NT2/D1 (cell line): ENCODE measurements around the gene CARD8.
A peak's percentile ranks its signal among the peaks of the same experiment; 100 is the strongest.

Experiments
- DNase-seq: peaks from one replicate; pipeline ENCODE4 v3.0.0-alpha.2; 2011; ENCODE audit warnings: low read depth, low spot score
- H3K27me3 ChIP-seq: 2 replicates; pipeline ENCODE4 v1.6.0; 2011; ENCODE audit warnings: mild to moderate bottlenecking; ENCODE audit not compliant: insufficient read length, insufficient read depth
- H3K36me3 ChIP-seq: 2 replicates; pipeline ENCODE4 v1.6.1; 2011; ENCODE audit warnings: mild to moderate bottlenecking, low read length, mixed read lengths; ENCODE audit not compliant: insufficient read depth, insufficient read length
- H3K4me1 ChIP-seq: 2 replicates; pipeline ENCODE4 v1.5.1; 2011; ENCODE audit not compliant: insufficient read depth, insufficient read length
- H3K4me3 ChIP-seq: 2 replicates; pipeline ENCODE4 v1.5.1; 2011; ENCODE audit warnings: low read depth; ENCODE audit not compliant: insufficient read length
- H3K9ac ChIP-seq: 2 replicates; pipeline ENCODE4 v1.6.0; 2011; ENCODE audit warnings: low read depth; ENCODE audit not compliant: insufficient read length
- H3K9me3 ChIP-seq: 2 replicates; pipeline ENCODE4 v1.5.1; 2011; ENCODE audit warnings: mild to moderate bottlenecking, low read length; ENCODE audit not compliant: insufficient read depth
- SUZ12 ChIP-seq: IDR thresholded peaks from 2 replicates; pipeline ENCODE4 v1.6.1; 2011; ENCODE audit not compliant: insufficient read length, insufficient read depth; ENCODE audit errors: extremely low read depth
- YY1 ChIP-seq: IDR thresholded peaks from 2 replicates; pipeline ENCODE4 v1.6.1; 2011; ENCODE audit not compliant: insufficient read length, insufficient read depth
- ZNF274 ChIP-seq: IDR thresholded peaks from 2 replicates; pipeline ENCODE4 v1.6.1; 2011; ENCODE audit warnings: mild to moderate bottlenecking, low read depth, low read length

Gene CARD8, protein sequence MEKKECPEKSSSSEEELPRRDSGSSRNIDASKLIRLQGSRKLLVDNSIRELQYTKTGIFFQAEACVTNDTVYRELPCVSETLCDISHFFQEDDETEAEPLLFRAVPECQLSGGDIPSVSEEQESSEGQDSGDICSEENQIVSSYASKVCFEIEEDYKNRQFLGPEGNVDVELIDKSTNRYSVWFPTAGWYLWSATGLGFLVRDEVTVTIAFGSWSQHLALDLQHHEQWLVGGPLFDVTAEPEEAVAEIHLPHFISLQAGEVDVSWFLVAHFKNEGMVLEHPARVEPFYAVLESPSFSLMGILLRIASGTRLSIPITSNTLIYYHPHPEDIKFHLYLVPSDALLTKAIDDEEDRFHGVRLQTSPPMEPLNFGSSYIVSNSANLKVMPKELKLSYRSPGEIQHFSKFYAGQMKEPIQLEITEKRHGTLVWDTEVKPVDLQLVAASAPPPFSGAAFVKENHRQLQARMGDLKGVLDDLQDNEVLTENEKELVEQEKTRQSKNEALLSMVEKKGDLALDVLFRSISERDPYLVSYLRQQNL

DNA sequence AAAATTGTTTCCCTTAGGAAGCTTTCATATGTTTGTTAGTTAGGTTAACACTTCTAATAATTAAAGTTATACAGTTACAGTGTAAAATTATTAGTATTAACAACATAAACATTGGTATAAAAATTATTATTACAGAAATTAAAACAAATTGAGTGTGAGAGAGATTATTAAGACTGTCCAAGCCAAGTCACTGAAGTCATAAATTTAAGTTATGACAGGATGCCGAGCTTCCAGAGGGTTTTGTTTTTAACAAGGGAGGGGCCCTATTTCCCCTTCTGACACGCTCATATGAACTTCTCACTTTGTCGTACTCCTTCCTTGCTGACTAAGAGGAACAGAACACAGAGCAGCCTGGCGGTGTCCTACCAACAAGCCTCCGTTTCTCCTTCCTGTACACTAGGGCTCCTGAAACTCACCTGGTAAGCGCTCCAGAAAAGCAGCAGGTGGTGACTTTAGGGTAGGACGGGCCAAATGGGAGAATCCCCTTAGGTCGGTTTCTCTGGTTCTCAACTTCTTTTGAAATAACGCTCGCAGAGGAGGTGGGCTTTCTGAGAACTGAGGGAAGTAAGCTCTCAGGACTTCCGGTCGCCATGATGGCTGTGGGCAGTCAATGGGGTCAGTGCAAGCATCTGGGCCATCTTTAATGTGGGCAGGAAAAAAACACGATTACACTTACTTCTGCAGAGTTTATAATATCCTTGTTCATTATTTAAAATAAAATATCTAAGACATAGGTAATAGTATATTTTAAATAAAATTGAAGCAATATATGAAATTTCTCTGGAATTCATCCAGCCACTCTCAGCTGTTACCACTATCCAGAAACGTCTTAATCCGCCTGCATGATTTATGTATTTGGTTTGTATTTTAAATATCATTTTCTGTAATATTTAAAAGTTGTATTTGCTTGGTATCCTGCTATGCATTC, at the start of gene CARD8:
CARD8 (minus strand) TSS at position 537 of the 928 bp plus-strand sequence. CDS start 14,892 bp downstream, outside the sequence.
- Histone ChIP-seq H3K36me3 (no peaks in the 10 kb centered on the region), H3K4me1 (no peaks in the 10 kb centered on the region), H3K9ac (peak within 1 kb of the TSS; percentile 36), H3K9me3 (peaks cover 11% of the 10 kb centered on the region; the same call in 1 of the 2 replicates), H3K27me3 (peaks cover 5% of the 10 kb centered on the region), H3K4me3 (peak within 1 kb of the TSS; percentile 29)
- peak; percentile 95 for TF ChIP-seq YY1
- no peak for TF ChIP-seq ZNF274
- DNase-seq = peak; percentile 70

- no peak overlapping the region for H3K4me3 ChIP-seq
- no peak overlapping the region for H3K9ac ChIP-seq
- H3K27me3 ChIP-seq = no peaks in the 10 kb centered on the region
- H3K4me1 ChIP-seq = peaks cover 3% of the 10 kb centered on the region
- H3K9me3 ChIP-seq = no peaks in the 10 kb centered on the region
- no peak for TF ChIP-seq SUZ12
- DNase-seq = no peak
- H3K36me3 ChIP-seq = no peaks in the 10 kb centered on the region
Measured at GRCh38 chr19:48303866-48304265, 48.2 kb upstream of the CARD8 start.

GRCh38 chr19:48303367-48303766, 47.7 kb upstream of the CARD8 start:
- no peak overlapping the region for H3K4me3 ChIP-seq
- TF ChIP-seq ZNF274 = no peak
- TF ChIP-seq YY1 = no peak
- no peak for TF ChIP-seq SUZ12
- H3K36me3 ChIP-seq = no peaks in the 10 kb centered on the region
- no peak overlapping the region for H3K9ac ChIP-seq
- no peaks in the 10 kb centered on the region for H3K9me3 ChIP-seq
- no peaks in the 10 kb centered on the region for H3K4me1 ChIP-seq
- DNase-seq = no peak
- no peaks in the 10 kb centered on the region for H3K27me3 ChIP-seq

DNA sequence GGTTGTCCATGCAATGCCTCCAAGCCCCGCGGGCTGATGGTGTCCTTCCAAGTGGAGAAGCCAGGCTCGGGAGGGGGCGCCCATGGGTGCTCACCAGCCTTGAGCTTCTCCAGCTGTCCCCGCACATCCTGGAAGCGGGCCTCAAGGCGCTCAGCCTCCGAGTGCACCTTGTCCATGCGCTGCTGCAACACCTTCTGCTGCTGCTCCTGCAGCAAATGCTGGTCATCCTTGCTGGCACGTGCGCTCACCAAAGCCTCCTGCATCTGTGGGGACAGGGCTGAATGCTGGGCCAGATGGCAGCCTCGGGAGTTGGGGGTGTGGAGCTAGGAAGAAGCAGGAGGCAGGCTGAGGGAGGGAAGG, 46.9 kb upstream of the CARD8 start:
- no peaks in the 10 kb centered on the region for H3K9me3 ChIP-seq
- H3K27me3 ChIP-seq = no peaks in the 10 kb centered on the region
- TF ChIP-seq ZNF274 = no peak
- no peak for TF ChIP-seq SUZ12
- no peak for TF ChIP-seq YY1
- H3K4me1 ChIP-seq = no peaks in the 10 kb centered on the region
- H3K4me3 ChIP-seq = no peak overlapping the region
- no peaks in the 10 kb centered on the region for H3K36me3 ChIP-seq
- H3K9ac ChIP-seq = no peak overlapping the region
- DNase-seq = no peak

GRCh38 chr19:48301886-48302599, 46.3 kb upstream of the CARD8 start:
- no peaks in the 10 kb centered on the region for H3K27me3 ChIP-seq
- no peak for DNase-seq
- H3K4me1 ChIP-seq = peaks cover 2% of the 10 kb centered on the region
- no peaks in the 10 kb centered on the region for H3K9me3 ChIP-seq
- no peaks in the 10 kb centered on the region for H3K36me3 ChIP-seq
- no peak overlapping the region for H3K4me3 ChIP-seq
- no peak overlapping the region for H3K9ac ChIP-seq
- TF ChIP-seq ZNF274 (no peak), YY1 (no peak), SUZ12 (no peak)

DNA sequence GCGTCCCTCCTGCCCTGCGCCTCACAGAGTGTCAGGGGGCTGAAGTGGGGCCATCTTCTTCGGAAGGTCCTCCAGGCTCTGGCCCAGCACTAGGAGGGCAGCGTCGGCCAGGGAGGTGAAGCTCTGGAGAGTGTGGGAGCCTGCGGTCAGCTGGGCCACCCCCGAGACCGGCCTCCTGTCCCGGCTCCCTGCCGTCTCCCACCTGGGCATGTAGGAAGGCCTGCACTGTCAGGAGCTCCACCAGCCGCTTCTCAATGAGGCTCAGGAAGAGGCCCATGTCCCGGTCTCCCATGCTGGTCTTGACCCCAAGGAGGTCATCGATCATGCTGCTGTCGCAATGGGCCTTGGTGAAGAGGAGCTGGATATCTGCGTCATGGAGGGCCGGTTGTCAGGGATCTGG, 42.3 kb upstream of the CARD8 start:
- H3K9me3 ChIP-seq = no peaks in the 10 kb centered on the region
- TF ChIP-seq ZNF274 = no peak
- TF ChIP-seq YY1 = no peak
- no peak for TF ChIP-seq SUZ12
- no peak overlapping the region for H3K9ac ChIP-seq
- no peak overlapping the region for H3K4me3 ChIP-seq
- no peak for DNase-seq
- H3K4me1 ChIP-seq = peaks cover 7% of the 10 kb centered on the region
- H3K36me3 ChIP-seq = no peaks in the 10 kb centered on the region
- H3K27me3 ChIP-seq = no peaks in the 10 kb centered on the region
